ENCODE data around the gene BICC1. TPM values are rescaled to one million over a fixed set of nuclear protein-coding genes. Genes with fewer than 3 reads are reported as not detected.
"Not testable (repeated sequence)": the region's sequence is repeated elsewhere in the genome, so short reads cannot be mapped to it uniquely, and the experiment has no call there.

The BICC1 gene
- total RNA-seq, 1 experiment from 2014 or later: 7.9 TPM

DNA sequence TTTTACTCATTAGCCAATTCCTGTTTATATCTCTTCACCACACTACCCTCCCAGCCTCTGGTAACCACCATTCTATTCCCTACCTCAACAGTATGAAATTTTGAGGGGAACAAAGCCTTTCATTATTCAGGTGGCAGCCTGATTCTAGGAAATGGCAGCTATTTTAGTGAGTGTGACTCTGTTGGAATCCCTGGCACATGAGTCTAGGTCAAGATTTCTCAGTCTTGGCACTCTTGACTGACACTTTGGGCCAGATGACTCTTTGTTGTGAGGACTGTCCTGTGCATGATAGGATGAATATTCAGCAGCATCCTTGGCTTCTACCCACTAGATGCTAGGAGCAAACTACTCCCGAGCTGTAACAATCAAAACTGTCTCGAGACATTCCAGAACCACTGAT lies 341.0 kb downstream of the BICC1 start:
- DNase-seq (ENCODE audit: low read depth): no peak

DNA sequence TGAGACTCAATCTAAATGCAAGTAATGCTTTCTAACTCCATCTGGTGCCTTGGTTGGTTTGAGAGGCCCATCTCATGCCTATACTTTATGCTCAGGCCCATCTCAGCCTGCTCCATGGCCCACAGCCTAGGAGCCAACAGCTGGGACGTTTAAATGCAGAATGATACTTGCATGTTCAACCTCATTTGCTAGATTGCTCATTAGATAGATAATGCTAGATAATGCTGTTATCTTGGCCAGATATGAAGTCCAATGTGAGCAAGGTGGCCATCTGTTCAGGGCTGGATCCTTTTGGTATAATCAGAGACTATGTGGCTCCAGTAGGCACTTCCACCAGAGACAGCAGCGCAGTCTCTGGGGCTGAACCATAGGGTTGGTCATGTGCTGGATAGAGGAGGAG lies 342.1 kb downstream of the BICC1 start:
- DNase-seq (ENCODE audit: low read depth): no peak

DNA sequence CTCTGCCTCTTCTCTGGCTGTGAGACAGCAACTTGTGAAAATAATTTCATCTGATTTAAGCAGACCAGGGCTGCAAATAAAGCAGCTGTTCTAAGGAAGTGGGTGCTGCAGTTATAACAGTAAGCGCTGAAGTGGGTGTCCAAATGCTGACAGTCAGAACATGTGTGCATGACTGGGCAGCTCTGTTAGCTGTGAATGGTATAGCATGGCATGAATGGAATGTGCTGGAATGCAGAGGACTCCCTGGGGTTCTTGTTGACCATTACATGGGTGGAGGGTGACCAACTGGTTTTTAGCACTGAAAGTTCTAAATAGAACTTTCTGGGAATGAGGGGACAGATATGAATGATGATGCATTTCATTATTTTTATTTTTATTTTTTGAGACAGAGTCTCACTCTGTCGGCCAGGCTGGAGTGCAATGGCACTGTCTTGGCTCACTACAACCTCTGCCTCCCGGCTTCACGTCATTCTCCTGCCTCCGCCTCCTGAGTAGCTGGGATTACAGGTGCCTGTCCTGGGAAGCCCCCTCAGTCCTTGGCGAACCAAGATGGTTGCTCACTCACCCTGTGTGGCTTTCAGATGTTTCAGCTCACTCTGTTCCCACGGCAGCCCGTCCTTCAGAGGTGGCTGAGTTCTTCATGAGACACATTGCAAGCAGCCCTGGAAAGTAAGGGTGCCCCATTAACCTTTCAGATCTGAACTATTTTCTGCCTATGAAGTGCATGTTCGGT lies 344.0 kb downstream of the BICC1 start:
- DNase-seq (ENCODE audit: low read depth): peak; percentile 93

DNA sequence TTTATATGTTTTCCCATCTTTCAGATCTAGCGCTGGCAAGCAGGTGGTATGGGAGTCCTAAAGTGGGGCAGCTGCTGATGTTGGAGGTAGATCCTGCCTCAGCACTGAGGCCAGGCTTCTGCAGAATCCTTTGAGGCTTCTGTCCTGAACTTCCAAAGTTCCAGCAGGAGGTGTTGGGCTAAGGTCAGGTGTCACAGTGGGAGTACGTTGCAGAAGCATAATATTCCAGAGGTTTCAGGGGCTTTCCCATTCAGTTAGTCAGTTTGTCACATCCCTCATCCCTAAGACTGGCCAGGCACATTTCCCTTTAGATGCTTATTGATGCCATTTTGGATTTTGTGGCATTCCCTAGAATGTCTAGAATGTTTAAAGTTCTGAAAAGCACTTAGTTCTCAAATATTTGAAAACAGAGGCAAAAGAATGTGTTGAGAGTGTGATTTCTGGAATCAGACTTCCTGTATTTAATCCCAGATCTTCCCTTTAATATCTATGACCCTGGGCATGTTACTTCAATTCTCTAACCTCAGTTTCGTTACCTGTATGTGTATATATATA lies 344.7 kb downstream of the BICC1 start:
- no peak for DNase-seq (ENCODE audit: low read depth)

DNA sequence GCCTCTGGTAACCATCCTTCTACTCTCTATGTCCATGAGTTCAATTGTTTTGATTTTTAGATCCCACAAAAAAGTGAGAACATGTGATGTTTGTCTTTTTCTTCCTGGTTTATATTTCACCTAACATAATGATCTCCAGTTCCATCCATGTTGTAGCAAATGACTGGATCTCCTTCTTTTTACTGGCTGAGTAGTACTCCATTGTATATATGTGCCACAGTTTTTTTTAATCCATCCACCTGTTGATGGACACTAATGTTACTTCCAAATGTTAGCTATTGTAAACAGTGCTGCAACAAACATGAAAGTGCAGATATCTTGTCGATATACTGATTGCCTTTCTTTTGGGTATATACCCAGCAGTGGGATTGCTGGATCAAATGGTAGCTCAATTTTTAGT lies 345.5 kb downstream of the BICC1 start:
- not testable (repeated sequence) for DNase-seq (ENCODE audit: low read depth)

DNA sequence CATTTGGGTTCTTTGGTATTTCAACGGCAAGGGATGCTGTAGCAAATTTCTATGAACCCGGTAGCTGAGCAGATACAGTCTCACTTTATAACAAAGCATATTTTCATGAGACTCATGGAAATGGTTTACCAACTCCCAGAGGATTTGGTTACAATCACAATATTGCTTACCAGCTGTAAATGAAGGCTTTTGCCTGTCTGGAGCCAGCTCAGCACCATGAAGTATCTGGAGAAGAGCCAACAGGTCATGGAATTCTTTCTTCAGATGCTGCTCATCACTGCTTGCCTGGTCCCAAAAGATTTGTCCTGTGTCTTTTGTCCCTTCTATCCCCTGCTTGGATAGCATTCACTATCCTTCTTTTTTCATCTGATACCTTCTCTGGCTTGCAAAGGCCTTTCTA lies 346.9 kb downstream of the BICC1 start:
- no peak for DNase-seq (ENCODE audit: low read depth)

DNA sequence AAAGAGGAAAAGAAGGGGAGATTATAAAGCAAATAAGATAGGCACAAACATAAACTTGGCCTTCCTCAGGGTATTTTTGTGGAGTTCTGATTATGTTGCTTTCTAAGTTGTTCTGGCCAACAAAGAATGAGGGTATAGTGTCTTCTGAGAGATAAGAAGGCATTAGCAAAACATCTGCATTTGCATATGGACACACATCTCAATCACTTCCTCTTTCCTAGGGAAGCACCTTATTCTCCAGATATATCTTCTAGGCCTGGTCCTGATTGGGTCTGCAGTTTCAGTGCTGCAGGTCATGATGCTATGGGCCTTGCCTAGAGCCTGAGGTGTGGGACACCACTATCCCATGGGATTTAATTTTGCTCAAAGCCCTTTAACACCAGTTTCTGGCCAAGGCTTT lies 355.0 kb downstream of the BICC1 start:
- DNase-seq (ENCODE audit: low read depth): no peak

DNA sequence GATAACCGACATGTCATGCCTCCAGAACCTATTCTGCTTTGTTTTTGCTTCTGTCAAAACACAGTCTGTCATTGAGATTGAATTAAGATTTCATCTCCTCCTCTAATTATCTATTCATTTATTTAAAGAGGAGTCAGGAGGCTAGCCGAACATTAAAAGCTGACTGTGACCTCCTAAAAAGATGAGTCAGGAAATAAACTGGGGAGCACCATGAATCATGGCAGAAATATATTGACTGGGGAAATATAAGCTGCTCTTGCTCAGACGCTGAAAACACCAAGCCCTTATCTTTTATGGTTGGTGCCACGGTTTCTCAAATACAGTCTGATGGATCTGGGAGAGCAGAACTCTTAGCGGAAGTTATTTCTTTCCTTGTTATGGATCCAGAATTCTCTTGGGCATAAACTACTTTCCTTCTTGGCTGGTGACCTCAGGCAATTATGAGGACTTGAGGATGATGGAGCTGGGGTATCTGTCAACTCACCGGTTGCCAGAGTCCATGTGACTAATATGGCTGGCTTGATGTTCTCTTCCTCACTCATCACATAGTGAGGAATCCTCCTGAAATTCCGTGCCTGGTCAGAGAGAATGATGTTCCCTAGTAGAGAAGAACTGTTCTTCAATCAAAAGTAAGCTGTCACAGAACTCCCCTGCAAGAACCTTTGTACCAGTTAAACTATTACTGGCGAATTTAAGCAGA lies 356.2 kb downstream of the BICC1 start:
- DNase-seq (ENCODE audit: low read depth): peak; percentile 9

DNA sequence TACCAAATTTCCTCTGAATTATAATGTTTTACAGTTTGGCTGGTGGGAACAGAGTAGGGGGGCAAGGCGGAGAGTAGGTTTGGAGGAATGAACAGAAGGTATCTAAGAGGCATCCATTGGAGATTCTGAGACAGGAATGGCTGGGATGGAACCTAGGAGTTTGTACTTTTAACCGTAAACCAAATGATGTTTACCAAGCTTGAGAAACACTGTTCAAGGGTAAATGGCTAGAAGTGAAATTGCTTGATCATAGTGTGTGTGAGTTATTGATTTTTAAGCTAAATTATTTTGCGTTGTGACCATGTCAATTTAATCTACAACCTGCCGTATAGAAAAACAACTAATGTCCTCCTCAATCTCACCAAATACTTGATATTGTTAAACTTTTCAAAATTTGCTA lies 357.4 kb downstream of the BICC1 start:
- no peak for DNase-seq (ENCODE audit: low read depth)

DNA sequence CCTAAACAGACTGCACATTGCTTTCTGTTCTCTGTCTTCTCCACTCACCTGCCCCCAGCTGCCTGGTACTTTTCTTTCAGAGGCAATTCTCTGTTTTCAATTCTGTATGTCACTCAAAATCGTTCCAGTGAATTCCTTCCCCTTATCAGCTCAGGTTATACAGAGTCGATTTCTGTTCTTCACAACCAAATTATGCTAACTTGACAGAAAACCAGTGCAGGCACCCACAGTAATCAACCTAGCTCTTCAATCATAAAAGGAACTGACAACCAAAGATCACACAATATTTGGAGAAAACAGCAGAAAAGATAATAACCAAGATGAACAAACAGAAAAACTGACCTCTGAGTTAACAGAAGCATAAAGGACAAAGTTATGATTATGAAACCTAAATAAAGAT lies 360.5 kb downstream of the BICC1 start:
- no peak for DNase-seq (ENCODE audit: low read depth)

Other genes starting within 250 kb of the BICC1 start
- gene IPMK, start 245.0 kb upstream of the BICC1 start, total RNA-seq (2014; rRNA removed; shearing (Covaris generic)): 3.1 and 3.7 TPM in 2 replicates
- 35.0 and 63.0 TPM in 2 replicates for gene CISD1, start 243.7 kb upstream of the BICC1 start, total RNA-seq (2014; rRNA removed; shearing (Covaris generic))
- 12.1 and 18.2 TPM in 2 replicates for gene UBE2D1, start 177.9 kb upstream of the BICC1 start, total RNA-seq (2014; rRNA removed; shearing (Covaris generic))
- 137 and 141 TPM in 2 replicates for gene TFAM, start 127.5 kb upstream of the BICC1 start, total RNA-seq (2014; rRNA removed; shearing (Covaris generic))

Data from HT1080 (cell line).